HG02884 (cell line): ENCODE measurements around the gene SLITRK1.

Experiments used
- ATAC-seq: cut with Tn5 transposase; IDR thresholded peaks from one replicate; pipeline ENCODE4 v1.9.1; 2021; ENCODE audit warnings: mild to moderate bottlenecking, moderate library complexity; ENCODE audit not compliant: unreplicated experiment

SLITRK1 gene

DNA sequence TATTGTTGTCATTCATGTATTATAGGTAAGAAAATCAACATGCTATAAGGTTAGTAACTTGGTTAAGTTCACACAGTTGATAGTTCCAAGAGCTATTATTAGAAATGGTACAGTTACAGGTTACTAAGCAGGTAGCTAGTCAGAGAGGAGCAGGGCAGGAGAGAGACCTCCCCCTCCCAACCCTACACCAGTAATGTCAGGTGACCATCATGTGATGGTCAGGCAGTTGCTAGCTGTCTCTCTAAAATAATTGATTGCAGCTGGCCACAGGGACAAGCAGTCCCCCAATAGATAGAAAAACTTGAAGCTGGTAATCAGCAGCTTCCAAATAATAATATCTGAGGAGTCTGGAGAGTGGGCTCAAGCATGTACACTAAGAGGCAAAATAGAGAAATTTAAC is 14.6 kb downstream of the SLITRK1 start:
- ATAC-seq = no peak

DNA sequence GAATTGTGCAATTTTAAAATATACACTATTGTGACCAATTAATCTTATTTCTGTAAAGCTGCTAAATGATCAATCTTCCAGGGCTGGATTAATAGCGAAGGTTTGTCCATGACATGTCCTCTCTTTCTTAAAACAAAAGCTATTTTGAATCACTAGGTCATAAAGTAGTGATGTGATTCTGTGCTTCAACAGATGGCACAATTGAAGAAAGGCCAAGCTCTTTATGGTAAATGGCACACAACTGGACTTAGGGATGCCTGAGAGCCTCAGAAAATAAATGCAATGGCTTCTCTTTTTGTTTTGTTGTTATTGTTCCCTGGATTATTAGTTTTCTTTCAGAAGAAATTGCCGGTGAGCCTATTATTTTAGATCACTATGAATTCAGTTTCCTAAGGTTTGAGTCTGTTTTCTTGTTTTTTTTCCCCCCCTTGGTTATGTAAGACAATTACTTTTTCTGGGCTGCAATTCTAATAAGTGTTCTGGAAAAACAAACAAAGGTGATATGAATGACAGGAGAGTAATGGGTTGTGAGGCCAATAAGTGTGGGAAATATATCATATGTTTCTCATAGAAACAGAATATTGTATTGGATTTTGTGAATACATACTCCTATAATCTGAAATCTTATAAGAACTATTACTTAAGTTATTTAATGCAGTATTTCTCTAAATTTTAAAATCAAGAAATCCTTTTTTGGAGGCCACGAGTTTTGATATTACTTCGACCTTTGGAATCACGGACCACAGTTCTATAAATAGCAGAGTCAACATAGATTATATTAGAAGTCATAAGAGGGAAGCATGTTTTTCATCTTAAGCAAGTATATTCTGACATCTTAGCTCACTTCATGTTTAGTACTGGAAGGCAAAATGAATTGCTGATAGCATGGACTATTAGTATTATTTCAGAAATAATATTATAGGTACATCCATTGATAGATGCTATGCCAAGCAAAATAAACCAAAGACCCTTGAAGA is 16.8 kb downstream of the SLITRK1 start:
- no peak for ATAC-seq

DNA sequence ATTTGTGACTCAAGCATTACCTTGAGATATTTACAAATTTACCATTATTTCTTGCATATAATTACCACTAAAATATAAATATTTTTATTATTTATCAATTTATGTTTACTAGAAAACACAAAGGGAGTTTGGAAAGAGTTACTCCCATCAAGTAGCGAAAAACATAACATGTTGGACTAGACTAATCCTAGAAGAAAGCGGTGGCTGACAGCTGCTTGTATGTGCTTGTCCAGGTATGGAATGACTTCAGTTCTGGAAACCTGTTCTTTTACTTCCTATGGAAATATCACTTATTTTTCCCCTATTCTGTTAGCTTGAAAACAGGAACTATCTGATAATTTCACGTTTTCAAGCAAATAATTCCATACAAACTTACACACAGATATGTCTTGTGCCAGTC is 28.5 kb downstream of the SLITRK1 start:
- no peak for ATAC-seq

DNA sequence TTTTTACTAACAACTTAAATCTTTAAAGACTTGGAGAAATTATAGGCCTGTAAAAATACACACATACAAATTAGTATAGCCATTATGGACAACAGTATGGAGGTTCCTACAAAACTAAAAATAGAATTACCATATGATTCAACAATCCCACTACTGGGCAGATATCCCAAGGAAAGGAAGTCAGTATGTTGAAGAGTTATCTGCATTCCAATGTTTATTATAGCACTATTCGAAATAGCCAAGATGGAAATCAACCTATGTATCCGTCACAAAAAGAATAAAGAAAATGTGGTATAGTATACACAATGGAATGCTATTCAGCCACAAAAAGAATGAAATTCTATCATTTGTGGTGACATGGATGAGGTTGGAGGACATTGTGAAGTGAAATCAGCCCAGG is 37.2 kb downstream of the SLITRK1 start:
- ATAC-seq = no peak

DNA sequence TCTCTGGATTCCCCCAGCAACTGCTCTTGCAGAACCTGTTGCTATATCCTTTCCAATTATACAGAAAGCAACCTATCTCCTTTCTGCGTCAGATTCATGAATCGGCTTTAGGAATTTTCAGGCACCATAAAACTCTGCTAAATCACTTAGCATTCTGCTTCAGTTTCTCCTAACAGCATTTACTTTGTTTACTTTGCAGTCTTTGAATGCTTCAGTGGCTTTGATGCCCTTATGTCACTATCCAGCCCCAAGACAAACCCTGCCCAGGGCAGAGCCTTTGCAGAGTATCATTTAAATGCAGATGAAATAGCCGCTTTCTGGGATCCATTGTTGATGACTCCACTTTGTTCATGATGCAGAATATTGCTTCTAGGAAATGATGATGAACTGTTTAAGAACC is 43.1 kb downstream of the SLITRK1 start:
- ATAC-seq = no peak

DNA sequence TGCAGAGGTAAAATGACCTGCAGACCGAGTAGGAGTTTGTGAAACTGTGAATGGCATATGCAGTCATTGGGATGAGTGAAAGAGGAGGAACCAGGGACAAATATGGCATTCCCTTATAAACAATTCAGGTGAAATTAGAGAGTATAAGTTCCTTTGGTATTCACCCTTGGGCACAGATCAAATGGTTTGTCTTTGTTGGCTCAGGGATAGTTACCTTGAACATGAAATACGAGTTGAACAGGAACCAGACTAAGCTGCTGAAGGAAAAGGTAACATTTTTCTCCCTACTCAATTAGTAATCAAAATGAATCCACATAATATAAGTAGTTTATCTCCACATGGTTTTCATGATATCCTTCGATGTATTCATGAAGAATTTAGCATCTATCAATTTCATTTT is 50.5 kb downstream of the SLITRK1 start:
- ATAC-seq = no peak

DNA sequence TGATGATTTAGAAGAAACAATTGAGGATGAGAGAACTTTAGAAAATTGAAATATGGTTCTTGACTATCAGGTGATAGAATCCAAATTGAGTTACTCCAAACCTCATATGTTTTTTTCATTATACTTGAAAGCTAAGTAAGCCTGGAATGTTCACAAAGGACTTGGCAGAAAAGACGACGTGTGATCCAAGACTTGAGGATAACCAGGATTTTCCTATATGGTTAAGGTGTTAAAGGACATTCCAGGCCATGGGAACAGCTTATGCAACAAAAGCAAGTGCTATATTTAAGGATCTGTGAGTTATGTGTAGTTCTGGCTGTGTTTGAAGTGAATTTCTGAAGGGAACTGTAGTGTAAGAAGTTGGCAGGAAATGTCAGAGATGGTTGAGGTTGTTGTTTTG is 52.5 kb downstream of the SLITRK1 start:
- ATAC-seq = no peak

DNA sequence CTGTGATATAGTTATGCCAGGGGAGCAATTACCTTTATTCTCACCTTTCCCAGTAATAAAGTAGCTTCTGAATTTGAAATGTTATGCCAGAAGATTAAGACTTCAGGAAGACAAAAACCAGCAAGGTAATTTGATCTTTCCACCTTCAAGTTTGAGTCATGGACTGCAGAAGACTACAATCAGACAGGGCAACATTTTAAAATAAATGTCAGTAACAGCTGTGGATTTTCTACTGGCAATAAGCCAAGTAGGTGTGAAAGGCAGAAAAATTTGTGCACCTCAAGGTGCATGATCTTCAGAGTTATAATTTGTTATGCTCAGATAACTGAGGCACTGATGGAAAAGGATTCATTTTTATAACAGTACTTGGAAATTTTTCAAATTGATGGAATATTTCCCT is 54.9 kb downstream of the SLITRK1 start:
- ATAC-seq = no peak
